NCI-H82 (cell line): ENCODE measurements around the gene TMX4.
"Not testable (repeated sequence)": the region's sequence is repeated elsewhere in the genome, so short reads cannot be mapped to it uniquely, and the experiment has no call there.

ENCODE experiments used
- DNase-seq: peaks from one replicate; lab custom pipeline; 2025; lab: John Stamatoyannopoulos, UW

TMX4 gene

DNA sequence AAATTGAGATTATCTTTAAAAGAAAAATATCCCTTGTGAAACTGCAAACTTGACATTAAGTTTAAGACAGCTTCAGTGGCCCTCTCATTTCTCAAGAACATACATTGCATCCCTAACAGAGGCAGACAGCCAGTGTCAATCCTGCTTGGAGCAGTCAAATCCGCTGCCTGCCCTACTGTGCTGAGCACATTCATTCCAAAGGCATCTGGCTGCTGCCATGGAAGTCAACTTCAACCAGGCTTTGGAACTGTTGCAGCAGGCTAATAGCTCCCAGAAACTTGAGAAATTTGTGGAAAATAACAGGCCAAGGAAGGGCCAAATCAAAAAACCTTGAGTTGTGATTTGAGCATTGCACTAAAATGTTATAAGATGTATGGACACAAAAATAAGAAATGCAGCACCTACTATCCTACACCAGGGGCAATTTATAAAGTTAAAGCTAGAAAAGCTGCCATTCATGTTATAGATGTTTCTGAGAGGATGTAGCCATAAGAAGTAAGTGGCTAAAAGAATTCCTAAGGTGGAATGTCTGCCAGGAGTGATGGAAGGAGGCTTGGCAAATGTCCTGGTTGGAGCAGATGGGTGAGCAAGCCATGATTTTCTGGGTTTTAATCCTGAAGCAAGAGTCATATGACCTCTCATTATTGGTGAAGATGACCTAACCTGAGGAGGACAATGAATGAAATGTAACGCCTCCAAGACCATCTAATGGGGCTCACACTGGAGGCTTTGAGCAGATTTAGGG lies 47.9 kb downstream of the TMX4 start:
- no peak for DNase-seq

GRCh38 chr20:7967199-7967844 lies 52.2 kb downstream of the TMX4 start:
- DNase-seq: peak; percentile 62

DNA sequence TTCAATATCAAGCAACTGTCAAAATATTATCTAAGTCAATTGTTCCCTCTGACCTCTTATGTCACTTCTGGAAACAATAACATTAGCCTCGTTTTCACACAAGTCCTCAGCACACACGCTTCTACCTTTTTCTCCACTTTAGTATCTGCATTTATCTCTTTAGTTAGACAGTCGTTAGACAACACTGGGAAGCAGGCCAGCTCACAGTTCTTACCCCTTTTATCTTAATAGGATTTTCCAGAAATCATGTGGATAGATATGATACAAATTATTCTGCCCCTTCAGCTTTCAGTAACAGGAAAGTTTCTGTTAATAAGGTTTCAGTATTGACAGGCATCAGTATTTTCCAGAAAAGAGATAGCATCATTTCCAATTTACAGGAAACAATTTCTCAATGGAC lies 53.4 kb downstream of the TMX4 start:
- peak; percentile 31 for DNase-seq

DNA sequence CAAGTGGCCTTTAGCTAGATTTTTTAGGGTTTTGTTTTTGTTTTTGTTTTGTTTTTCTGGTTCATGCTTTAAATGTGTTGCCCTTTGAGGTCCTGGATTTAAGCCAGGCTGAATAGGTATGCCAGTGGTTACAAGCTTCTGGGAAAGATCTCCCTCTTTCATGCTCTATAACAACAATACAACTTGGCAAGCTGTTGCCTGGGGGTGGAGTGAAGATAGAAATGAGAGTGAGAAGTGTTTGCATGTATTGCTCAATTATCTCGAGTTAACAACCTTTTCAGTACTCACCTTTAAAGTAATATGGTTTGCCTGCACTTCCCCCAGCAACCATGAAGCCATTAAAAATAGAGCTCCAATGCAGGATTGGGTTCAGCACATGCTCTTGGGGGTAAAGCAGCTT lies 60.1 kb downstream of the TMX4 start:
- no peak for DNase-seq

- not testable (repeated sequence) for DNase-seq
Observed at GRCh38 chr20:7956561-7956960, 63.0 kb downstream of the TMX4 start.

DNA sequence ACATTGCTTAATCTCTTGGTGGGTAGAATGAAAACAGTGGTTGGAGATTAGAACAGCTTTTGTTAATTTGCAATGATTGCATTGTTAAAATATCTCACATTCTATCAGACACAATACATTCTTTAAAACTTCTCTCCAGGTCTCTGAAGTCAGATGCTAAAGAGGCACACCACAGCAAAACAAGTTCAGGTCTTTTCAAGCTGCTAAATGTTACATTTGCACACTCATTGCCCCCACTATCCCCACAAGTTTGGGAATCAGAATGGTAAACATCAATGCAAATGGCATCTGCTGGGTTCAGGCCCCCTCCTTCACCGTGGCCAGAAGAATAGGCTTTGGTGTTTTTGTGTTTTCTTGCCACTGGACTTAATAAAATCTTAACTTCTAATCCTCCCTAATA lies 69.2 kb downstream of the TMX4 start:
- no peak for DNase-seq

- DNase-seq: no peak
Observed at GRCh38 chr20:7943891-7944290, 75.7 kb downstream of the TMX4 start.

DNA sequence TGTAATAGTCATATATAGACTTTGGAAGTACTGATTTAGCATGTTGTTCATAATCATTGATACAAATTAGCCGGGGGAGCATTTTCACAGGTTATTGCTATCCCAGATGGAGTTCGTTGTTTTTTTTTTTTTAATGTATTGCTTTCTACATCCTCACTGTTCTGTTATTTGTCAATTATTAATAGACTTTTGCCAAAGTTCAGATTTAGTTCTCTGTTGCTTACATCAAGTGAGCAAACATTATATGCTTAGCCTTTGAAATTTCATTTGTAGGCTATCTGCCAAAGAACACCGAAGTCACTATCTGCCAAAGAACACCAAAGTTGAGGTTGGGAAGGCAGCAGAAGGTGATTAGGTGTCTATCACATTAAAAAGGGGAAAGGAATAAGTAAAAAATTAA lies 79.2 kb downstream of the TMX4 start, which contains the start of gene HAO1:
HAO1 (minus strand) TSS at position 118 of the 400 bp plus-strand sequence; CDS start at position 82, 36 bp downstream.
- no peak for DNase-seq

DNA sequence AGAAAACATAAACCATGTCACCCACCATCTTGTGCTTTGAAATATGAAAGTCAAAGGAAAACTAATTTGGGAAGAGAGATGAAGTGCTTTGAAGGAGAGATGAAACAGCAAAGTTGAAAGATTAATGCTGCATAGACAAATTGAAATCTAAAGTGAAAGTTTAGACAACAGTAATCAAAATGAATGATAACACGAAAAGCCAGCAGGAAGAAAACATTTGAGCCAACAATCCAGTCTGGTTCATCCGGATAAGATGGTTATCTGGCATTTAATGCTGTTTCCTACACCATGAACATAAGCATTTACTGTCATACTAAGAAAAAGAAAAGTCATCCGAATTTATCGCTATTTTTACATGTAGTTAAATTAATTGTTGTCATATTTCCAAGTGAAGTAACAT lies 79.9 kb downstream of the TMX4 start:
- DNase-seq: no peak

DNA sequence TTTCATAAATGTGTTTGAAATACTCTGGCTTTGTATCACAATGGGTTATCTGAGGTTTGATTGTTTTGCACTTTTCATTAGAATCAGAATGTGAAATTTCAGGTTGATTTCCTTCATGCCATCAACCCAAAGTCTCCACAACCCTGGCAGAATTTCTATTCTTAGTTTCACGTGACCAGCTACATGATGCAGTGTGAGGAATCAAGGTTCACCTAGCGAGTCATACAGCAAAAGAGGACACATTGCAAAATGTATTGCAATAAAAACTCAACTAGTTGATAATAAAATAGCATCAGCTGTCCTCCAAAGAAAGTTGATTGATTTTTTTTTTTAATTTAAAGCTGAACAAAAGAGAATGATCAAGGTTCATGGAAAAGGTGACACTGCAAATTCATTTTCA lies 81.5 kb downstream of the TMX4 start:
- DNase-seq: no peak

GRCh38 chr20:7937328-7937727 lies 82.2 kb downstream of the TMX4 start:
- DNase-seq: no peak

DNA sequence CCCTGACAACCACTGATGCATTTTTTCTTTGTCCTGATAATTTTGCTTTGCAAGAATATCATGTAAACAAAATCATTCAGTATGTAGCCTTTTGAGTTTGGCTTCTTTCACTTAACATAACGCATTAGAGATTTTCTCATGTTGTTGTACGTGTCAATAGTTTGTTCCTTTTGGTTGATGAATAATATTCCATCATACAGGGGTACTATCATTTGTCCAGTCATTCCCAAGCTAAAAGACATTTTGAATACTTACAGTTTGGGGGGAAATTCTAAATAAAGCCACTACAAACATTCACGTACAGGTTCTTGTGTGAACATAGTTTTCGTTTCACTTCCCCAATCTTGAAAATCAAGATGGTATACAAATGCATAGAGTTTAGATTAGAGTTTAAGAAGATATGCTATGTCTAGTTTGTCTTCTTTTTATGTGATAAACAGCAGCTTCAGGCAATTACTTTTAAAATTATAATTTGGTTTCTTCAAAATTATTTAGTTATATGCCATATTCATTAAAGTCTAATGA lies 84.5 kb downstream of the TMX4 start:
- DNase-seq: no peak

GRCh38 chr20:7933346-7933745 lies 86.2 kb downstream of the TMX4 start:
- DNase-seq: peak; percentile 19

DNA sequence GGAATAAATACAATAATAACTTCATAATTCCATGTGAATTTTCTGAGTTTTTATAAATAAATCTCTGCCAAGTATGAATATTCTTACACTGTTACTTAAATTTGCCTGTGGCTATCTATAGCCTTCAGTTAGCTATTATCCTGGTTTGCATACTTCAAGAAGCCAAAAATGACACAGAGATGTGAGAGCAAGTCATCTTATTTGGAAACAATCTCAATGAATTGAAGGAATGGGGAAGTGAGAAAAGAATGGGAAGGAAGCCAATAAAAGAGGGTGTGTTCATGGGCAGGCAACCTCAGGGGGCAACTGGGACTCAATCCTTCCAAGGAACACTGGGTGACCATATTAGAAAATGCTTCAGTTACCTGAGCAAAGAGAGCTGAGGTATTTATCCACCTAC lies 89.2 kb downstream of the TMX4 start:
- DNase-seq: no peak
